HUES6 (cell line): ENCODE results near the gene BLMH.
"Not testable (repeated sequence)": the region's sequence is repeated elsewhere in the genome, so short reads cannot be mapped to it uniquely, and the experiment has no call there.

ENCODE experiments used
- H3K27ac ChIP-seq: 2 replicates; pipeline ENCODE4 v1.7.0; 2013; ENCODE audit warnings: low read depth, mild to moderate bottlenecking, low read length, inconsistent platforms
- H3K27me3 ChIP-seq: 2 replicates; pipeline ENCODE4 v1.6.1; 2013; ENCODE audit warnings: low read length; ENCODE audit not compliant: control insufficient read depth, insufficient read depth
- H3K36me3 ChIP-seq: 2 replicates; pipeline ENCODE4 v1.6.1; 2013; ENCODE audit warnings: low read length; ENCODE audit not compliant: control insufficient read depth, insufficient read depth
- H3K4me1 ChIP-seq: 2 replicates; pipeline ENCODE4 v1.6.1; 2013; ENCODE audit warnings: low read length; ENCODE audit not compliant: control insufficient read depth, insufficient read depth
- H3K4me3 ChIP-seq: 2 replicates; pipeline ENCODE4 v1.5.1; 2013; ENCODE audit warnings: low read depth, low read length
- H3K9ac ChIP-seq: one replicate; pipeline ENCODE4 v1.6.1; 2013; ENCODE audit warnings: mild to moderate bottlenecking, low read length
- H3K9me3 ChIP-seq: 2 replicates; pipeline ENCODE4 v1.6.1; 2013; ENCODE audit warnings: low read depth, low read length; ENCODE audit not compliant: control insufficient read depth, insufficient read depth

Gene BLMH

DNA sequence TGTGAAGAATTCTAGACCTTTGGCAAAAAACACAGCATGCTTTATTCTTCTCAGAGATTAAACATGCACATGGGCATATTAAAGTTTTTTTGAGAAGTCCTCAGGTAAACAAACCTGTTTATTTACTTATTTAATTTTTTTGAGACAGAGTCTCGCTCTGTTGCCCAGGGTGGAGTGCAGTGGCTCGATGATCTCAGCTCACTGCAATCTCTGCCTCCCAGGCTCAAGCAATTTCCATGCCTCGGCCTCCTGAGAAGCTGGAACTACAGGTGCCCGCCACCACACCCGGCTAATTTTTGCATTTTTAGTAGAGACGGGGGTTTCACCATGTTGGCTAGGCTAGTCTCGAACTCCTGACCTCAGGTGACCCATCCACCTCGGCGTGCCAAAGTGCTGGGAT lies 91.1 kb downstream of the BLMH start:
- not testable (repeated sequence) for H3K9ac ChIP-seq, H3K27ac ChIP-seq, H3K4me1 ChIP-seq, H3K27me3 ChIP-seq, H3K36me3 ChIP-seq, H3K4me3 ChIP-seq, H3K9me3 ChIP-seq

DNA sequence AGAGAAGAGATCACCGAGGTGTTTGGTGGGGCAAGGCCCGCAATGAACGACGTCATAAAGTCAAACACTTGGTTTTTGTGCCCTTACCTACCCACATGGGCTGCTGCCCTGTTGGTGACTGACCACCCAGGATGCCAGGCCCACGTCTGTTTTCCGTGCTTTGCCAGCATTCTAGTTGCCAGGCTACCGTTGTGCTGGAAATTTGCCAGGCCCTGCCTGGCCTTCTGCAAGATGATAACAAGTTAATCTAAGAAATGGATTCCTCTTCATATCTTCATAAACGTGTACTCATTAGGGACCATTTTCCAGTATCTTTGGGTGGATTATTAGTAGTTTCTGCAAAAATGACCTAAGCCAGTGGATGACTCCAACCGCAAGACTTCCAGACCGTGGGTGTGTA lies 91.6 kb downstream of the BLMH start:
- Histone ChIP-seq H3K4me1 (0 out of 2 replicates have a peak, but pooled peaks cover 6% of the 10 kb centered on the region), H3K9ac (no peak overlapping the region), H3K9me3 (no peaks in the 10 kb centered on the region), H3K36me3 (no peaks in the 10 kb centered on the region), H3K27ac (no peak overlapping the region), H3K4me3 (no peak overlapping the region), H3K27me3 (no peaks in the 10 kb centered on the region)

DNA sequence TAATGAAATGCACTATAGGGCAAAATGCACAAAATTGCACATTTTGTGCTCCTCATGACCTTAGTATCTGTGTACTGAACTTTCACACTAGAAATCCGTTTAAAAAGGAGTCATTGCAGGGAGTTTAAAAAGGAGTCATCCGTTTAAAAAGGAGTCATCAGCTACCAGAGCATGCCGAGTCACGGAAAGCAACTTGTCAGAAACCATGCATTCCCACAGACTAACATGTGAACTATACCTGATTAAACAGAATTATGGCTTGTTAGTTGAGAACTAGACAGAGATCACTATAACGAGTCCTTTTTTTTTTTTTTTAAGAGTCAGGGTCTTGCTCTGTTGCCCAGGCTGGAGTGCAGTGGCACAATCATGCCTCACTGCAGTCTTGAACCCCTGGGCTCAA lies 92.1 kb downstream of the BLMH start:
- no peaks in the 10 kb centered on the region for H3K36me3 ChIP-seq
- H3K27me3 ChIP-seq = no peaks in the 10 kb centered on the region
- H3K9me3 ChIP-seq = no peaks in the 10 kb centered on the region
- H3K27ac ChIP-seq = no peak overlapping the region
- H3K4me1 ChIP-seq = 0 out of 2 replicates have a peak, but pooled peaks cover 6% of the 10 kb centered on the region
- no peak overlapping the region for H3K9ac ChIP-seq
- H3K4me3 ChIP-seq = no peak overlapping the region
